Gastroesophageal sphincter (tissue), 3 donors: ENCODE data around the gene HYAL4.

Experiments used
- CTCF ChIP-seq, 4 experiments: fragments of 200-600 bp in 2 of 4; fragments of 450-650 bp in 2 of 4; sonication (generic) in 1 of 4; IDR thresholded peaks; one replicate each; pipeline ENCODE4 v1.5.1; 2017 to 2019; ENCODE audit warnings: antibody characterized with exemption in 4 of 4, mild to moderate bottlenecking in 2 of 4, moderate library complexity in 2 of 4
- EP300 ChIP-seq: sonication (generic); formaldehyde crosslinking; IDR thresholded peaks from one replicate; pipeline ENCODE4 v1.6.1; 2017; ENCODE audit warnings: antibody characterized with exemption, mild to moderate bottlenecking
- POLR2A ChIP-seq, 2 donors: fragments of 450-650 bp; IDR thresholded peaks; one replicate each; pipeline ENCODE4 v1.6.1; 2017; ENCODE audit warnings: antibody characterized with exemption in 2 of 2, mild to moderate bottlenecking in 2 of 2, moderate library complexity in 1 of 2

- TF ChIP-seq CTCF (IDR thresholded peaks at IDR 0.05) (no peak), EP300 (no peak), POLR2A (IDR thresholded peaks at IDR 0.05) (no peak)
Measured at GRCh38 chr7:123863461-123863860, 18.5 kb downstream of the HYAL4 start.
